Lower leg skin (tissue), 3 donors: Measurements from ENCODE around the gene SH3YL1.

Experiments
- POLR2A ChIP-seq, 2 donors: fragments of 450-650 bp; IDR thresholded peaks; one replicate each; pipeline ENCODE4 v1.6.1; 2016 to 2017; ENCODE audit warnings: antibody characterized with exemption in 2 of 2, mild to moderate bottlenecking in 1 of 2, moderate library complexity in 1 of 2
- TF ChIP-seq, protein P1 (sequence below), 3 donors: fragments of 450-650 bp; IDR thresholded peaks; one replicate each; pipeline ENCODE4 v1.5.1; 2016; ENCODE audit warnings: antibody characterized with exemption in 3 of 3, mild to moderate bottlenecking in 3 of 3, moderate library complexity in 2 of 3

DNA sequence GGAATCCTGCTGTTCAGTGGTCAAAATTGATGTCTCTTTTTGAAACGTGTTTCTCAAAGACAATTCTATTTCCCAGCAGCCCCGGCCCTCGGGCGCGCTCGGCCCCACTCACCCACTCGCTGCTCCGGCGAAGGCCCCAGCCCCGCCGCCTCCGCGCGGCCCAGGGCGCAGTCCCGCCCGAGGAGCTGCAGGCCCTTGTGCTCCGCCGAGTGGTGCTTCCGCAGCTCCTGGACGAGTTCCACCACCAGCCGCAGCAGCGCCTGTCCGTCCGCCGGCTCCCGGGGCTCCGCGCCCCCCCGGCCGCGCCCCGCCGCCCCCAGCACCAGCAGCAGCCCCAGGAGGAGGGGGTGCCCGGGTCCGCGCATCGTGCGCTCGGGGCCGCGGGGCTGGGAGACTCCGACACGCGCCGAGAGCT, 23.6 kb upstream of the SH3YL1 start:
- TF ChIP-seq, protein P1, sequence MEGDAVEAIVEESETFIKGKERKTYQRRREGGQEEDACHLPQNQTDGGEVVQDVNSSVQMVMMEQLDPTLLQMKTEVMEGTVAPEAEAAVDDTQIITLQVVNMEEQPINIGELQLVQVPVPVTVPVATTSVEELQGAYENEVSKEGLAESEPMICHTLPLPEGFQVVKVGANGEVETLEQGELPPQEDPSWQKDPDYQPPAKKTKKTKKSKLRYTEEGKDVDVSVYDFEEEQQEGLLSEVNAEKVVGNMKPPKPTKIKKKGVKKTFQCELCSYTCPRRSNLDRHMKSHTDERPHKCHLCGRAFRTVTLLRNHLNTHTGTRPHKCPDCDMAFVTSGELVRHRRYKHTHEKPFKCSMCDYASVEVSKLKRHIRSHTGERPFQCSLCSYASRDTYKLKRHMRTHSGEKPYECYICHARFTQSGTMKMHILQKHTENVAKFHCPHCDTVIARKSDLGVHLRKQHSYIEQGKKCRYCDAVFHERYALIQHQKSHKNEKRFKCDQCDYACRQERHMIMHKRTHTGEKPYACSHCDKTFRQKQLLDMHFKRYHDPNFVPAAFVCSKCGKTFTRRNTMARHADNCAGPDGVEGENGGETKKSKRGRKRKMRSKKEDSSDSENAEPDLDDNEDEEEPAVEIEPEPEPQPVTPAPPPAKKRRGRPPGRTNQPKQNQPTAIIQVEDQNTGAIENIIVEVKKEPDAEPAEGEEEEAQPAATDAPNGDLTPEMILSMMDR (IDR thresholded peaks at IDR 0.05) = no peak
- no peak for TF ChIP-seq POLR2A (IDR thresholded peaks at IDR 0.05)
